ENCODE data around the gene BIRC7.

GRCh38 chr20:63243604-63244247 is 8.0 kb downstream of the BIRC7 start:
- TF ChIP-seq ZNF274 (IDR thresholded peaks at IDR 0.05; ENCODE audit: low read depth, low read length) (no peak), YY1 (IDR thresholded peaks at IDR 0.05; ENCODE audit: insufficient read depth, insufficient read length) (no peak), SUZ12 (IDR thresholded peaks at IDR 0.05; ENCODE audit: extremely low read depth, insufficient read depth, insufficient read length) (no peak)

All from NT2/D1 (cell line).